GM18526 (cell line): ENCODE data around the gene SESN3.

ENCODE experiments used
- POLR2A ChIP-seq: IDR thresholded peaks from 3 replicates; pipeline ENCODE4 v1.6.1; 2011; ENCODE audit not compliant: insufficient read length; ENCODE audit errors: extremely low read depth

The SESN3 gene

DNA sequence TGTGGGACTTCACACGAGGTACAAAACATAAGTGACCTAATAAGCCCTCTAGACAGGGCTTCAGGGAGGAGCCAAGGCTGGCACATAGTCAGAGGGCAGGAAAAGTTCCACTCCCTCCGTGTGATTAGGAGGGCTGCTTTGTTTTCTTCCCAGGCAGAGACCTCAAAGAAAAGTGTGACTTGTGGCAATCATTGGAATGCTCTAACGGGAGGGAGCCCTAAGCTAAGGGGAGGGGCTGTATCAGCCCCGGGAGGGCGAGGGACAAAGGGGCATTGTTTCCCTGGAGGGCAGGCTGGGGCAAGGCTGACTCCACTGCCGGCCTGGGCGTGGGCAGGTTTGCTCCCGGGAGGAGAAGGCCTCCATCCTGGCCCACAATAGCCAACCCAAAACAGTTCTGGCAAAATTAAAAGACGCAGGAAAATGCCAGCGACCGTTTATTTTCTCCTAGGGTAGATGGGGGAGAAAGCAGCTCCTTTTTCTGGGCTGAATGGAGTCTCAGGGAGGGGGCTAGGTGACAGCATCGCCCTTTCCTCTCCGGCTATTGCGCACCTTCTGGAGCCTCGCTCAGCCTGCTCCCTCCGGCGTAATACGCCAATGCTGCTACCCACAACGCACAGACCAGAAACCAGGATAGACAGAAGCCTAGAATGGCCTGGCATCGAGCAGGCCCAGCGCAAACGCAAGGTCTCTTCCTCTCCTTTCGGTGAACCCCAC is 81.2 kb downstream of the SESN3 start:
- TF ChIP-seq POLR2A: no peak

DNA sequence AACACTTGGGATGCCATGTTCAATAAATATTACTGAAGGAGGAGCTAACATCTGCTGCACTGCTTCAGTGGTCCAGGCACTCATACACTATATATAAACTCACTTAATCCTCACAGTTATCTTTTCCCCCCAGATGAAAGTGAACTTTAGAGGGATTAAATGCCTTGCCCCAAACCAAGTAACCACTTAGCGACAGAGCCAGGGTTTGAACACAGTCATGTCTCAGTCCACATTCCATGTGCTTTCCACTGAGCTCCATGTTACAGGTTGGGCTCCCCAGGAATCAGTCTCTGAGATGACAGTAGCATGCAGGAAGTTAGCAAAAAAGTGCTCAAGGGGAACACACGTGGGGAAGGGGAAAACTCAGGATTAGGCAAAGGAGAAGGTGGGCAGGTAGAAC is 82.1 kb downstream of the SESN3 start:
- no peak for TF ChIP-seq POLR2A

DNA sequence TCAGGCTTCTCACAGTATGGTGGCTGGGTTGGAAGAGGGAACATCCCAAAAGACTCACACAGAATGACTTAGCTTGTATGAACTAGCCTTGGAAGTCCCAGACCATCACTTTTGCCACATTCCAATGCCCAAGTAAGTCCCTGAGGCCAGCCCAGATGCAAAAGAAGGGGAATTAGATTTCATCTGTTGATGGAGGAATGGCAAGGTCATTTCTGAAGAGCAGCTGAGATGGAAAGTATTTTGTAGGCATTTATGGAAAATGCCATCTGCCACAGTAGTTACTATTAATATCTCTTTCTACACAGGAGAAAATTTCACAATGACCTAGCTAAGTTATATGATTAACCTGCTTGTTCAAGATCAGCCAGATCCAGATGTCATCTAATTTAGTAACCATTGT is 82.6 kb downstream of the SESN3 start:
- no peak for TF ChIP-seq POLR2A

DNA sequence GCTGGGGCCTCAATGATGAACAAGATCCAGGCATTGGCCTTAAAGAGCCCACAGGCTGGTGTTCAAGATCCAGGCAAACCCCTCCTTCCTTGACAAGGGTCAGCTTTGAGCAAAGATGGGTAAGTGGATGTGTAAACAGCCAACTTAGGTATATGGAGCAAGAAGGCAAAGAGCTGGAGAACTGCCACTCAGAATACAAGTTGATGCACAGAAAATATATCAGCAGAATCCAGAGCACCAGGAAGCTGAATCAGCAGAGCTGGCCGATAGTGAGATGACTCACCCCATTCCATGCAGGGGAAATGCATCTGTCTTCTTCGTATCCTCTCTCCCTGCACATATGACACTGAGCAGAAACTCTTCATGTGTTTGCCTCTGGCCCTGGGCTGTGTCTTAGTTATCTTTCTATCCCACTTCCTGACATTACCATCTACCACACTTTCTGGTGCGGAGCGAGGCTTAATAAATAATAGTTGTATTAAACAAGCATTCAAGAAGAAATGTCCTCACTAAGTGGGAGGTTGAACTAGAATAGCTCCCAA is 83.6 kb downstream of the SESN3 start:
- no peak for TF ChIP-seq POLR2A

DNA sequence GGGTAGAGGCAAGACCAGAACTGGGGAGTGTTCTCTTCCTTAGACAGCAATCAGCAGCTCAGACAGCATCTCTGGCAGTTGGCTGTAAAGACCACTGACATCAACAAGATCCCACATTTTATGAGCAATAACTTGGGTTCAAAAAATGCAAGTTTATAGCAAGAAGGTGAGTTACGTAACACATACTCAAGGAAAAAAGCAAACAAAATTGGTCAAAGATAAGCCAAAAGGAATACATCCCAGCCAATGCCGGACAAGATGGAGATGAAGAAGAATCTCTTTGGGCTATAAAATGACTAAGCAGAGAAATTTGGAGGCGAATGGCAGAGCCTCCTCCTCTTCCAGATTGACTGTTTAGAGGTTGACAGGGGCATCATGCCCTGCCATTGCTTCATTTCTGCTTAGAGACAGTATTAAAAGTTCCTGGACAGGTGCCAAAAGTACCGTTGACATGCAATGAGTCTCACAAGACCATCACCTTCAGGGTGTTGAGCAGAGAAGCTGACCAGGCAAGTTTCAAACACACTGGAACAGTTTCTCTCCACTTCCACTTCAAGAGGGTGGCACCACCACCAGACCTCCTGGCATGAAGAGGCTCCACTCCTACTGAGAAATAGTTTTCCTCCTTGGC is 85.5 kb downstream of the SESN3 start:
- no peak for TF ChIP-seq POLR2A

DNA sequence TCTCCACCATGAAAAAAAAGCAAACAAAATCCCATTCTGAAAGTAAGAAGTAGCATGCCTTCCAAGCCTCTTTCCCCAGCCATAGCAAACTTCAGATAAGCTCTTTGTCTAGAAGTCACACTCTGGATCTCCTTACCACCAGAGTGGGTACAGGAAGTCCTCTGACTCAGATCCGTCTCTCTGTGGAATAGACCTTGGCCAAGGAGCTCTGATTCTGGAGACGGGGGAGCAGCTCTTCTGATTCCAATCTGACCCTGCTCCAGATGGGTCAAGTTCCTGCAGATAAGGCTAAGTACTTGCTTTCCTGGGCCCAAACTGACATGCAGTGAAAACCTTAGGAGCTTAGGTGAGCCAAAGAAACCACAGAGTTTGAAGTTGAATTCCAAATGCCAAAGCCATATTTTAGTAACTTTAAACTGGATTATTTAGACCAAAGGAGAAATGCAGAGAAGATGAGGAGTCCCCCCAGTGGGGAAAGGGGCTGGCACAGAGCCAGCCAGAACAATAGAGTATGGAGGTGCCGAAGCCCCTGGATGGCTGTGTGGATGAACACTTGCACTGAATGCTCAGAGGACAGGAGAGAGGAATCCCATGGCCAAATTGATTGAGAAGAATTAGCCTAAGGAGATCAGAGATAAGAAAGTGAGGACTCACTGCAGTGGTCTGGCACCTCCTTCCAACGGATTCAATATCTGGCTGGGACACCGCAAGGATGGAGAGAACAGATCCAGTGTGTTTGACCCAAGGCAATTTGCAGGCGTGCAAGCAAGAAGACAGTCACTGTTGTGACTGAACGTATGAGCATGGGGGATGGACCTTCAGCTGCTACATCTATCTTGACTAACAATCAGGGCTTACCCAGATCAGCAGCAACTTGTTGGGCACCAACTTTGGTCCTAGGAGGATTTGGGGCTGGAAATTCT is 86.4 kb downstream of the SESN3 start:
- TF ChIP-seq POLR2A: no peak

DNA sequence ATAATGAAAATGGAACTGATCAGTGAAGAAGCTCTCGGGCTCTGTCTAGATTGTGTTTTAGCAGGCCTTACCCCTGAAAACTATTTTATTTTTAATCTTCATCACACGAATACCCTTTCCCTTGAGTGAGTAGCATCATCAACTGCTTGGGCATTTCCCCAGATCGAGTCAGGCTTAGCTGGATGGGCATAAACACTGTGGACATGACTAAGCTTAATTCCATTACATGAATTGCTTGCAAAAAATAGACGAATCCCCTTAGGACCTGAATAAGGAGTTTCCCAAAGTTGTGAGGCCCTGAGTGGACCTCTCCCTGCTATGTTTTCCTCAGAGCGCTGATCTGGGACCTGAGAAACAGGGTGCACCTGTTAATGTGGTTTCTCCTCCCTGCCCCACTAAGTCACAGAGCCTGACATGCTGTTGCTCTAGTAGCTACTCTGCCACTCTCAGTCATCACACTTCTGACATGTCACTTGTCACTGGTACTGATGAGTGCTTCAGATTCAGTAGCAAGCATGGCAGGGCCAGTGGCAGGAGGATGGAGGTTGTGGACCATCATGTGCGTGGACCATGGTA is 87.8 kb downstream of the SESN3 start:
- no peak for TF ChIP-seq POLR2A

DNA sequence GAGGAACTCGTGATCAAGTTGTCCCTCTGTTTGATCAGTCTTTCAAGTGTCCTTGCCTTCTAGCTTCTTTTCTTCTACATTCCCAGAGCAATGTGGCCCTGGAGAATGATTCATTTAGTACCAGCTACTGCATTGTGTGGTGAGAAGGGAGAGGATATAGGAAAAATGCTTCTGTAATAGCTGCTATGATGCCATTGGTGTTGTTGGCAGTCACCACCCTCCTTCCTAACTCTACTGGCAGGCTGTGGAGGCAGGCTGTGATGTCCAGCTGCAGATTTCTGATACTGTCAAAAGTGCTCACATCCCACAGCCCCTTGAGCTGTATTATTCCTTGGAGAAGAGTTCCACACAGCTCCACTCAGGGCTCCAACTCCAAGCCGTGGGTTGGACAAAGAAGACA is 88.6 kb downstream of the SESN3 start:
- TF ChIP-seq POLR2A: no peak

DNA sequence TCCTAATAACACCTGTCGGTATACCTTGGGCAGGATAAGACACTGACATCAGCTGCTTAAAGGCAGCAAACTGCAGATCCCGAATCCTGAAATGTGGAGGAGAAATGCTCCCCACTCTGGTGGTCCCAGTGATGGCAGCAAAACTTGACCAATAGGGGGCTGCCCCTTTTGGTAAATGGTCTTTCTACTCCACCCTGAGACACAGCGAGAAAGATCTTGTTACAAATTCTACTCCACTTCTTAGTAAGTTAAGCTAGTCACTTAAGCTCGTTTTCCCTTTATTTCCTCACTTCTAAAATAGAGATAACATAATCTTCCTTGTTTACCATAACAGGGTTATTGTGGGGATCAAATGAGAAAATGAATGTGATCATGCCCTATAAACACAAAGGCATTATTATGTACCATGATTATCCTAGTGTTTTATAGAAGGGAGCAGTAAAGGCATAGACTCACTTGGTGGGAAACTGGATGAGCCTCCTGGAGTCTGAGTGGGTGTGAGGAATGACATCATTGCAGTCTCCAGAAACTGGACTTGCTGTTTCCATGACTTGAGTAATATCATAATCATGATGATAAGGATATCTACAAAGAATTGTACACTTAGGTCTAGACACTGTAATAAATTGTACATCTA is 90.5 kb downstream of the SESN3 start:
- no peak for TF ChIP-seq POLR2A

DNA sequence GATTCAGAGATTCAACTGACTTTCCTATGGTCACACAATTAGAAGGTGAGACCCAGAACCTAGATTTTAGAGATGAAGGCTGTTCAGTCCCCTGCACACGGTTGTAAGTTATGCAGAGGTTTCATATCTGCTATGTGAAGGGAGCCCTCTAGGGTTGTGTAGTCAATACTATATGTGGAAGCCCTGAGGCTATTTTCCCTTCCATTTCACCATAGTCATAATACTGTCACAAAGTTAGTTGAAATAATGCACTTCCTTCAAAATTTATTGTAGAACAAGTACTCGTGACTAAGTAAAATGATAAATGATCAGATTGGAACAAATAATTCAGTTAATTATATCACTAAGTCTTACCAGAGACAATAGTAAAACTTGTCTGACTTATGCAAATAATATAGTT is 92.6 kb downstream of the SESN3 start:
- TF ChIP-seq POLR2A: no peak

DNA sequence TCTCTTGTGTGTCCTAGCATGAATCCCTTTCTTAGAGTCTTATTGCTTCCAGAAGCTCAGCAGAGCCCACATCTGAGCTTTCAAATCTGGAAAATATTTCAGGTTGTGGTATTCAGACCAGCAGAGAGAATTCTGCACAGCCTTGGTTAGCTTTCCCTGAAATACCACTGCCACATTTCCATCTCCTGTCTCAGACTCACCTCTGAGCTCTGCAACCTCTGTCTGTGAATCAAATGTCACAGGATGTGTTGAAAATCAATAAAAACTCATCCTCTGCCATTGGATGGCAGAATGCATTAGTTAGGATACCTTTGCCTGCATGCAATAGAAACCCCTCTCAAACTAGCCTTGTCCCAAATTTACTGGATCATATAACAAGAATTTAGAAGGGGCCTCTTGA is 93.7 kb downstream of the SESN3 start:
- no peak for TF ChIP-seq POLR2A

DNA sequence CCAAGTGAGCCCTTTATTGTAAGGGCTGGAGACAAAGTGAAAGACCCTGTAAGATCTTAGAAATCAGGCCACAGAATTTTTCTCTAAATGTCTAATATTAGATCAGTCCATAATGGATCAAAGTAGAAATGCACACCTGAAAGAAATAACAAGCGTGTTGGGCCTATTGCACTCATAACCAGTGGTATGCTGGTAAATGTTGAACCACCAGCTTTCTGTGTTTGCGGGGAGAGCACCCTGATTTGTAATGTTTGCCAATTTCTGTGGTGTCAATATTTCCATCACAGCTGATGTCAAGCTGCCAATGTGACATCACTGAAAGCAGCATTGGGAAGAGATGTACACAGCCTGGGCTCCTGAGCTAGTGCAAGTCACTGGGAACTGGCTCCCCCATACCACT is 95.1 kb downstream of the SESN3 start:
- TF ChIP-seq POLR2A: no peak

DNA sequence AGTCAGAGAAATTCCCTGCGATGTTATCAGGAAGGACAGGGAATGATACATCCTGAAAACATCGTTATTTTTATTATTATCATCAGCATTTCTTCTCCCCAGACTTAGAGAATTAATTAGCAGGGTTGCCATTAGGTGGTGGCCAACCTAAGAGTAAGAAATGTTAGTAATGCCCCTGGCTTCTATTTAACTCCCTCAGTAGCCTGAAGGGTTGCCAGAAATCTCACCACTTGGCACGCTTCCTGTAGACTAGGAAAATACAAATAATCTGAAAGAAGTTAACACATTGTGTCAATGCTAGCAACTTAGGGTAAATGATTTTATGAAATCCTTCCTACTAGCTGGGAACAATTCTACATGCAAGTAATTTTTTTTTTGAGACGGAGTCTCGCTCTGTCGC is 95.8 kb downstream of the SESN3 start:
- TF ChIP-seq POLR2A: no peak

DNA sequence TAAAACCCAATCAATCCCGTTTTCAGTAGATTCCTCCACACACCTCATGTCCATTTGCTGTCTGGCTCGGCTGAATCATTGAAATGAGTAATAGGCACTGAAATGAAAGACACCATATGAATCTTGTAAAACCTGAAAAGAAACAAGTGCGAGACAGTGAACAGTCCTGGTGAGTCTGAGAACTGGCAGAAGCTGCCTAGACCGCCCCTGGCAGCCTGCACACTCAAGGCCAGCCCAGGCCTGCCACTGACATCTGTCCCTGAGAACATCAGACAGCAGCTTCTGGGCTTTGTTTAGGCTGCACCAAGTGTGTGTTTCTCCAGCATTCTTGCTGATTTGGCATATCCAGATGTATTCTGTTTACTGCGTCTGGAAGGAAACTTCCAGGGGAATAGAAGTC is 96.5 kb downstream of the SESN3 start:
- TF ChIP-seq POLR2A: no peak

DNA sequence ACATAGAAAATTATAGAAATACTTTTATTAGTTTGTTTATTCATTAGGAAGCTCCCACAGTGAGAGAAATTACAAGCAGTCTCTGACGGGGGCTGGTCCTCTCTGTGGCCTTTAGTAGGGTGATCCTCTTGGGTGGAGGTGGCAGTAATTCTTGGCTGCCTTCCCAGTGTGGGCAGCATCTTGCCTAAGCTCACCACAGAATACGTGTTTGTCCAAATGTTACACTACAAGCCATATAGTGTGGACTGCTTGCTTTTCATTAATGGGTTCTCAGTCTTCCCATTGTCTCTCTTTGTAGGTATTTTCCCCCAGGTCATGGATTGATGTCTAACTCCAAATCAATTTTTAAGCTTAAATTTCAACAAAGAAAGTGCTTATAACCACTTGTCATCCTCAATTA is 98.0 kb downstream of the SESN3 start:
- TF ChIP-seq POLR2A: no peak
